ENCODE results near the gene NKX3-2. TPM values are rescaled to one million over a fixed set of nuclear protein-coding genes. Genes with fewer than 3 reads are reported as not detected.

The NKX3-2 gene
- total RNA-seq, 1 donor from 2014 or later = 5.9 TPM

DNA sequence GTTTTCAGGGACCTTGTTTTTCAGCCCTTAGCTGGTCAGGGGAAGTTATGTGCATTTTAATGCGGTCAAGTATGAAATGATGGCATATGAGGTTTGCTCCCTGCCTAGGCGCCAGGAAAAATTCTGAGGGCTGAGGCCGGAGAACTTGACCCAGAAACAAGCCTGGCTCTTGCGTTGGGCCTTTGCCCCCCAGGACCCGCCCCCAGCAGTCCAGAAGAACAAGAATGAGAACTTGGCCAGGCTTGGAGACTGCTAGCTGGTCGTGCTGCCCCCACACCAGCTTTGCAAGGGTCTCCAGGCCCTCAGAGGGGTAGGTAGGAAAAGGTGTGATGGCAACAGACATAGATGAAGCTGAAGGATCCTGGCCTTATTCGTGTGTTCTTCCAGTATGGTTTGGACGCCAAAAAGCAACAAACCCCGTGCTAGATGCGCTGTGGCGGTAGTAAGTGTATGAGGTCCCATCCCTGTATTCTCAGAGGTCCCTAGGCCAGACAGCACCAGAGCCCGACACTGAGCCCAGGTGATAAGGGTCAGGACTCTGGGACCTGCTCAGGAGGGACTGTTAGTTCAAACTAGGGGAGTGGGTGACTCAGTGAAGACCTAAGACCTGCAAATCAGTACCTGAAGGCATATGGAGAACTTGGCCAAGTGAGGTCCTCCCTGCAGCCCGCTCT, 10.5 kb downstream of the NKX3-2 start:
- no peak overlapping the region for H3K4me2 ChIP-seq (ENCODE audit: low read length)
- no peak overlapping the region for H2AFZ ChIP-seq (ENCODE audit: low read depth, low read length)
- H3K27me3 ChIP-seq (ENCODE audit: insufficient read depth, low read length) = peaks cover 99% of the 10 kb centered on the region
- DNase-seq (ENCODE audit: low read depth) = no peak
- H3K36me3 ChIP-seq (ENCODE audit: insufficient read depth, low read length) = no peaks in the 10 kb centered on the region
- no peak for FAIRE-seq
- no peak overlapping the region for H3K9ac ChIP-seq (ENCODE audit: low read length)
- no peak overlapping the region for H3K27ac Mint-ChIP-seq (ENCODE audit: unreplicated experiment)
- peaks cover 5% of the 10 kb centered on the region for H3K36me3 Mint-ChIP-seq (ENCODE audit: low read depth, unreplicated experiment)
- peaks cover 5% of the 10 kb centered on the region for H3K4me1 Mint-ChIP-seq (ENCODE audit: low read depth, unreplicated experiment)
- TF ChIP-seq EZH2 (IDR thresholded peaks at IDR 0.05; ENCODE audit: insufficient read depth, low read length) = peak; percentile 34
- TF ChIP-seq, protein P1, sequence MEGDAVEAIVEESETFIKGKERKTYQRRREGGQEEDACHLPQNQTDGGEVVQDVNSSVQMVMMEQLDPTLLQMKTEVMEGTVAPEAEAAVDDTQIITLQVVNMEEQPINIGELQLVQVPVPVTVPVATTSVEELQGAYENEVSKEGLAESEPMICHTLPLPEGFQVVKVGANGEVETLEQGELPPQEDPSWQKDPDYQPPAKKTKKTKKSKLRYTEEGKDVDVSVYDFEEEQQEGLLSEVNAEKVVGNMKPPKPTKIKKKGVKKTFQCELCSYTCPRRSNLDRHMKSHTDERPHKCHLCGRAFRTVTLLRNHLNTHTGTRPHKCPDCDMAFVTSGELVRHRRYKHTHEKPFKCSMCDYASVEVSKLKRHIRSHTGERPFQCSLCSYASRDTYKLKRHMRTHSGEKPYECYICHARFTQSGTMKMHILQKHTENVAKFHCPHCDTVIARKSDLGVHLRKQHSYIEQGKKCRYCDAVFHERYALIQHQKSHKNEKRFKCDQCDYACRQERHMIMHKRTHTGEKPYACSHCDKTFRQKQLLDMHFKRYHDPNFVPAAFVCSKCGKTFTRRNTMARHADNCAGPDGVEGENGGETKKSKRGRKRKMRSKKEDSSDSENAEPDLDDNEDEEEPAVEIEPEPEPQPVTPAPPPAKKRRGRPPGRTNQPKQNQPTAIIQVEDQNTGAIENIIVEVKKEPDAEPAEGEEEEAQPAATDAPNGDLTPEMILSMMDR (IDR thresholded peaks at IDR 0.05; ENCODE audit: insufficient read depth, low read depth, low read length) = no peak
- H3K4me3 ChIP-seq (ENCODE audit: insufficient read depth, low read depth, low read length) = no peak overlapping the region
- H3K4me1 ChIP-seq (ENCODE audit: insufficient read depth, low read length) = no peaks in the 10 kb centered on the region
- peaks cover 39% of the 10 kb centered on the region for H3K27me3 Mint-ChIP-seq (ENCODE audit: low read depth, unreplicated experiment)
- H4K20me1 ChIP-seq (ENCODE audit: insufficient read depth, low read length) = peaks cover 13% of the 10 kb centered on the region
- no peak overlapping the region for H3K27ac ChIP-seq (ENCODE audit: low read depth, low read length)
- no peak overlapping the region for H3K4me3 Mint-ChIP-seq (ENCODE audit: unreplicated experiment)
- no peaks in the 10 kb centered on the region for H3K79me2 ChIP-seq (ENCODE audit: insufficient read depth, low read length)
- peaks cover 12% of the 10 kb centered on the region for H3K9me3 Mint-ChIP-seq (ENCODE audit: unreplicated experiment)
- H3K9me3 ChIP-seq (ENCODE audit: insufficient read depth, low read depth, low read length) = peaks cover 18% of the 10 kb centered on the region

DNA sequence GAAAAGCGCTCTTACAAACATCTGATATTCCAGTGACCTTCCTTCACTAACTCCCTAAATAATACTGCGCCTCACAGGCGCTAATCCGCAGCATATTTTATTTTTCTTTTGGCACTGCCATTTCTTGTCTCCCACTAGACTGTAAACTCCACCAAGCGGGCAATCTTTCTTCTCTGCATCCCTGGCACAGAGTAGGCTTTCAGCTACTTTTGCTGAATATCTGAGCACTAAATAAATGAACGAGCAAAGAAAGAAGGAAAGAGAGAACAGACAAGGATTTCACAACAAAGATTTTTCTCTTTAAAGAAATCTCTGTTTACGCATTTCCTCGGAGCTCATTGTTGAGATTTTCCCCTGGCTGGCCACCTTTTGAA, 12.7 kb downstream of the NKX3-2 start:
- peaks cover 98% of the 10 kb centered on the region for H3K27me3 ChIP-seq (ENCODE audit: insufficient read depth, low read length)
- H3K36me3 ChIP-seq (ENCODE audit: insufficient read depth, low read length) = no peaks in the 10 kb centered on the region
- Mint-ChIP-seq H3K9me3 (ENCODE audit: unreplicated experiment) (peaks cover 3% of the 10 kb centered on the region), H3K27me3 (ENCODE audit: low read depth, unreplicated experiment) (peaks cover 29% of the 10 kb centered on the region), H3K27ac (ENCODE audit: unreplicated experiment) (no peak overlapping the region), H3K36me3 (ENCODE audit: low read depth, unreplicated experiment) (peaks cover under 1% of the 10 kb centered on the region), H3K4me1 (ENCODE audit: low read depth, unreplicated experiment) (peaks cover 5% of the 10 kb centered on the region), H3K4me3 (ENCODE audit: unreplicated experiment) (no peak overlapping the region)
- no peak overlapping the region for H3K9ac ChIP-seq (ENCODE audit: low read length)
- no peak for TF ChIP-seq EZH2 (IDR thresholded peaks at IDR 0.05; ENCODE audit: insufficient read depth, low read length)
- TF ChIP-seq, protein P1 (IDR thresholded peaks at IDR 0.05; ENCODE audit: insufficient read depth, low read depth, low read length) = no peak
- no peak overlapping the region for H3K4me2 ChIP-seq (ENCODE audit: low read length)
- DNase-seq (ENCODE audit: low read depth) (no peak), FAIRE-seq (no peak)
- peaks cover 2% of the 10 kb centered on the region for H3K4me1 ChIP-seq (ENCODE audit: insufficient read depth, low read length)
- no peaks in the 10 kb centered on the region for H3K79me2 ChIP-seq (ENCODE audit: insufficient read depth, low read length)
- H4K20me1 ChIP-seq (ENCODE audit: insufficient read depth, low read length) = peaks cover 9% of the 10 kb centered on the region
- no peak overlapping the region for H2AFZ ChIP-seq (ENCODE audit: low read depth, low read length)
- no peaks in the 10 kb centered on the region for H3K9me3 ChIP-seq (ENCODE audit: insufficient read depth, low read depth, low read length)
- H3K27ac ChIP-seq (ENCODE audit: low read depth, low read length) = no peak overlapping the region
- no peak overlapping the region for H3K4me3 ChIP-seq (ENCODE audit: insufficient read depth, low read depth, low read length)
